ENCODE measurements around the gene TMCO5A.

The TMCO5A gene

GRCh38 chr15:37978231-37978630 is 43.8 kb downstream of the TMCO5A start:
- no peak for DNase-seq

GRCh38 chr15:37979671-37980409 is 45.4 kb downstream of the TMCO5A start:
- DNase-seq: no peak

- DNase-seq: no peak
Observed at GRCh38 chr15:37981201-37981600, 46.8 kb downstream of the TMCO5A start.

GRCh38 chr15:37981775-37982174 is 47.3 kb downstream of the TMCO5A start:
- DNase-seq: no peak

- DNase-seq: no peak
Observed at GRCh38 chr15:37984368-37984767, 49.9 kb downstream of the TMCO5A start.

- no peak for DNase-seq
Observed at GRCh38 chr15:37995461-37996347, 61.3 kb downstream of the TMCO5A start.
